Left lobe of liver (tissue), 2 donors: ENCODE data around the gene SP1. TPM values are rescaled to one million over a fixed set of nuclear protein-coding genes. Genes with fewer than 3 reads are reported as not detected.
"Not testable (repeated sequence)": the region's sequence is repeated elsewhere in the genome, so short reads cannot be mapped to it uniquely, and the experiment has no call there.

ENCODE experiments used
- ATAC-seq: fragments of 200-7000 bp; cut with Tn5 transposase; one replicate; pipeline ENCODE4 v1.9.1; 2020; ENCODE audit warnings: mild to moderate bottlenecking, moderate library complexity
- DNase-seq: peaks from one replicate; pipeline ENCODE4 v3.0.0-alpha.2; 2020; ENCODE audit warnings: low spot score
- total RNA-seq: library from RNA; stranded (reverse); gene quantifications from one replicate; pipeline ENCODE4 v1.2.1, GENCODE V29; 2021
- donor health status: DM: no; HTN: no; CAD: no; lungs with moderate emphysema.
- donor health status: DM: no; HTN: yes; CAD: no.

SP1 gene
- total RNA-seq, 1 donor from 2014 or later, result 24.5 TPM

- DNase-seq (no peak), ATAC-seq (no peak)
Observed at GRCh38 chr12:53355121-53355520, 24.9 kb upstream of the SP1 start.

GRCh38 chr12:53358836-53359419, 21.0 kb upstream of the SP1 start:
- ATAC-seq (no peak), DNase-seq (no peak)

- not testable (repeated sequence) for DNase-seq, ATAC-seq
Observed at GRCh38 chr12:53361638-53362037, 18.3 kb upstream of the SP1 start.

GRCh38 chr12:53365245-53365904, 14.6 kb upstream of the SP1 start:
- ATAC-seq (peak; percentile 64), DNase-seq (no peak)

- DNase-seq, ATAC-seq: not testable (repeated sequence)
Observed at GRCh38 chr12:53373554-53374133, 6.3 kb upstream of the SP1 start.

- not testable (repeated sequence) for ATAC-seq, DNase-seq
Observed at GRCh38 chr12:53374277-53374676, 5.7 kb upstream of the SP1 start.

GRCh38 chr12:53376747-53377146, 3.2 kb upstream of the SP1 start:
- ATAC-seq, result no peak
- DNase-seq, result no peak

GRCh38 chr12:53378222-53378621, 1.8 kb upstream of the SP1 start:
- DNase-seq (no peak), ATAC-seq (no peak)

- DNase-seq (no peak), ATAC-seq (no peak)
Observed at GRCh38 chr12:53378724-53379388, 1.1 kb upstream of the SP1 start.

GRCh38 chr12:53379389-53380103, 430 bp upstream of the SP1 start:
- DNase-seq, result peak; percentile 99
- peak; percentile 65 for ATAC-seq

GRCh38 chr12:53380794-53381730, 1.1 kb downstream of the SP1 start:
- ATAC-seq, result no peak
- DNase-seq, result no peak

- DNase-seq, result no peak
- ATAC-seq, result no peak
Observed at GRCh38 chr12:53381731-53382630, 2.0 kb downstream of the SP1 start.

GRCh38 chr12:53383258-53383657, 3.3 kb downstream of the SP1 start:
- DNase-seq, result no peak

GRCh38 chr12:53386381-53386780, 6.4 kb downstream of the SP1 start:
- ATAC-seq, DNase-seq: not testable (repeated sequence)

More at GRCh38 chr12:53383258-53383657, 3.3 kb downstream of the SP1 start:
- ATAC-seq, result no peak

- no peak for DNase-seq
- no peak for ATAC-seq
Observed at GRCh38 chr12:53388932-53389331, 9.0 kb downstream of the SP1 start.

- no peak for ATAC-seq
Observed at GRCh38 chr12:53389702-53390101, 9.7 kb downstream of the SP1 start.

GRCh38 chr12:53391724-53392123, 11.7 kb downstream of the SP1 start:
- no peak for DNase-seq

More at GRCh38 chr12:53389702-53390101, 9.7 kb downstream of the SP1 start:
- DNase-seq, result no peak

GRCh38 chr12:53399896-53400295, 19.9 kb downstream of the SP1 start:
- ATAC-seq (no peak), DNase-seq (no peak)

More at GRCh38 chr12:53391724-53392123, 11.7 kb downstream of the SP1 start:
- ATAC-seq, result peak; percentile 75

GRCh38 chr12:53402351-53402750, 22.4 kb downstream of the SP1 start:
- not testable (repeated sequence) for ATAC-seq

More at GRCh38 chr12:53402351-53402750, 22.4 kb downstream of the SP1 start:
- DNase-seq, result not testable (repeated sequence)
